HG03575 (cell line): ENCODE results near the gene CLEC4F.

Experiments
- ATAC-seq: cut with Tn5 transposase; IDR thresholded peaks from one replicate; pipeline ENCODE4 v1.9.1; 2021; ENCODE audit not compliant: unreplicated experiment, insufficient number of reproducible peaks, low FRiP score; ENCODE audit errors: extremely low read depth

Gene CLEC4F, protein sequence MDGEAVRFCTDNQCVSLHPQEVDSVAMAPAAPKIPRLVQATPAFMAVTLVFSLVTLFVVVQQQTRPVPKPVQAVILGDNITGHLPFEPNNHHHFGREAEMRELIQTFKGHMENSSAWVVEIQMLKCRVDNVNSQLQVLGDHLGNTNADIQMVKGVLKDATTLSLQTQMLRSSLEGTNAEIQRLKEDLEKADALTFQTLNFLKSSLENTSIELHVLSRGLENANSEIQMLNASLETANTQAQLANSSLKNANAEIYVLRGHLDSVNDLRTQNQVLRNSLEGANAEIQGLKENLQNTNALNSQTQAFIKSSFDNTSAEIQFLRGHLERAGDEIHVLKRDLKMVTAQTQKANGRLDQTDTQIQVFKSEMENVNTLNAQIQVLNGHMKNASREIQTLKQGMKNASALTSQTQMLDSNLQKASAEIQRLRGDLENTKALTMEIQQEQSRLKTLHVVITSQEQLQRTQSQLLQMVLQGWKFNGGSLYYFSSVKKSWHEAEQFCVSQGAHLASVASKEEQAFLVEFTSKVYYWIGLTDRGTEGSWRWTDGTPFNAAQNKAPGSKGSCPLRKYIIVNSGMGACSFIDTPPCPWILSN

DNA sequence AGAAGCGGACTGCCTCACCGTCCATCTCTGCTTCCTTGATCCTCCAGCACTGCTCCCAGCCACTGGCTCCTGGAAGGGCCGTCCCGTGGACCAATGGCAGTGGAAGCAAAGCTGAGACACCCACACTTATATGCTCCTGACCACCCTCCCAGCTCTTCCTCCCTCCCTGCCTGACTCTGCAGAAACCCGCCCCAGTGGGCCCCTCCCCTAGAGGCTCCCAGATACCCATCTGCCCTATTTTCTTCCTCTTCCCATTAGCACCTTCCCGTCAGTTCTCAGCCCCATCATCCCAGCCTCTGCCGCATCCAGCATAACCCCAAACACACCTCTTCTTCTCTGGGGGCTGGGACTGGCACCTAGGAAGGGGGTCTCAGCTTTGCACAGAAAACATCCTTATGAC lies at the start of gene CLEC4F:
Gene CLEC4F (minus strand): TSS at position 101 of the 400 bp plus-strand sequence. CDS start 76 bp downstream, at position 25.
- ATAC-seq: no peak

DNA sequence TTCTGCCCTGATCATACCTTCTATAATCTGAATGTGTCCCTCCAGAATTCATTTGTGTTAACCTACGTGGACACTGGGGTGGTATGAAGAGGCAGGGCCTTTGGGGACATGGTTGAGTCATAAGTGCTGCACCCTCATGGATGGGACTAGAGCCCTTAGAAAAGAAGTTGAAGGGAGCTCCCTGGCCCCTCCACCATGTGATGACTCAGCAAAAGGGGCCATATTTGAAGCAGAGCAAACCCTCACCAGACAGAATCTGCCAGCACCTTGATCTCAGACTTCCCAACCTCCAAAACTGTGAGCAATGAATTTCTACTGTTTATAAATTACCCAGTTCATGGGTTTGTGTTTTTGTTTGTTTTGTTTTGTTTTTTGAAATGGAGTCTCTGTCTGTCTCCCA lies 48.6 kb upstream of the CLEC4F start:
- ATAC-seq: no peak

DNA sequence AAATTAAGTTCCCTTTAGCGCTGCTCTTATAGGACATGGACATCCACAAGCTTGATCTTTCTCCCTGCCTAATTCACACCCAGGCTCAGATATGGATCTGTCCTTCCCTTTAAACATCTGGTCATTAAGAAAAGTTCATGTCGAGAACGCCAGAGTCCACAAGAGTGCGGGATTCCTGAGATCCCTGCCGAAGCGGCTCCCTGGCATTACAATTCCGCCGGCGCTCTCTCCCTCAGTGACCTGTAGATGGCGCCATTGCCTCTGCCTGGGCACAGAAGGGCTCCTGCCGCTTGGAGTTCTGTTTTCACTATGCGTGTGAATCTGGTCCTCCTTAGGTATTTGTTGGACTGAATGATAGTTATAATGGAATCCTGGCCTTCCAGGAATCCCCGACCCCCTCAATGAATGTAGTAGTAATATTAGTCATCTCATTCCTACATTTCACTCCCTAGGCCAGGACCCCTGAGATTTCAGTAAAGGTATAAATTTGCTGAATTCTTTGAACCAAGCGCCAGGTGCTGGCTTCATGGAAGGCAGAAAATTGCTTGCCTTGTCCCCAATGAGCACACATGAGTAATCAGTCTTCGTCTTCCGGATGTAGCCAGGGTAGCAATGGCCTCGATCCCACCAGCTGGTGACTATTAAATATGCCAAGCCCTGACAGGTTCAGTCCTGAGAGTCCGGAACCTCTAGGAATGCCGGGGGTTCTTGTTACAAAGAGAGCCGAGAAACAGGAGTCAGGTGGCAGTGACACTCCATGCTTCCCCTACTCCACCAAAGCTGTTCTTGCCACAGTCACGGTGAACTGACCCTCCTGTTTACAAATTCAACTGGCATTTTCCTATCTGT lies 41.6 kb upstream of the CLEC4F start:
- ATAC-seq: no peak

DNA sequence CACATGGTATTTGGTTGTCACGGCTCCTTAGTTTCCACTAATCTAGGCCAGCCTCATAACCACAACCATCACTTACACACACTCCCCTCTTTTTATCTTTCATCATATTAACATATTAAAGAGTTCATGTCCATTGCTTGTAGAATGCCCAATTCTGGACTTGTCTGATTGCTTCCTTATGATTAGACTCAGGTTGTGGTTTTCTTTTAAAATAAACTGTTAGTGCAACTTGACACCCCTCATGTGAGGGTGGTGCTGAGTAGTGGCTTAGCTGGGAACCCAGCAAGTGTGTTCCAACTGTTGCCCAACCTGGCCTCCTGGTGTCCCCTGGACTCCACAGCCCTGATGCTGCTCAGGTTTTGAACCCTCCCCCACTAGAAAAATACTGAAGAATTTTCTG lies 35.3 kb upstream of the CLEC4F start:
- ATAC-seq: no peak

DNA sequence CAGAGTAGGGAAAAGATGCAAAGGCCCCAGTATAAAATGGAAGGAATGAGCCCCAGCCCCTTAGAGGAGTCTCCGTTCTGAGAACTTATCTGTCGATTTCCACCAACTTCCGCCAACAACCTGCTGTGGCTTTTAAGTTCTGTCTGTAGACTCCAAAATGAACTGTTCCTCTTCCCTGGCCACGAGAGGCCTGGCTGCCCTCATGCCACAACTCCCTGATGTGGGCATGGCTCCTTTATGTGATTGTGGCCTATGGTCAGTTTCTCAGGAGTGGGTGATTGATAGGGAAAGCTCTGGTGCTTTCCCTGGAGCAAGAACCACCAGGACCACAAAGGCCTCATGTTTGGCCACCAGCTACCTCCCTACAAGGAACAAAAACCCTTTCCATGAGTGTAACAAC lies 34.0 kb upstream of the CLEC4F start:
- no peak for ATAC-seq

DNA sequence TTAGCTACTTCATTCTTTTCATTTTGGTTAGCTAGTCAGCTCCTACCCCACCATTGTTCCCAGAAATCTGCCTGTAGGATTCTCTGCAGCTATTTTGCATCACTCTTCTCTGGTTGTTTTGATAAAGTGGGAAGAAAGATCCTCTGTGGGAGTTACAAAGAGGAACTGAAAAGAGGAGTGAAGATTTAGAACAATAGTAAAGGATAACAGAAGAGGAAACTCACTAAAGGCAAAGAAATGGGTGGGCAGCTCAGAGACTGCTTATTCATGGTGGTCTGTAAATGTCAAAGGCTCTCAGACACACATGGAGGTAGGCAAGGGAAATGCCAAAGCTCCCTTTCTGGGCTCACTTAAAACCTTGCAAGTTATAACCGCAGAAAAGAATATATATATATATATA lies 32.4 kb upstream of the CLEC4F start:
- no peak for ATAC-seq

DNA sequence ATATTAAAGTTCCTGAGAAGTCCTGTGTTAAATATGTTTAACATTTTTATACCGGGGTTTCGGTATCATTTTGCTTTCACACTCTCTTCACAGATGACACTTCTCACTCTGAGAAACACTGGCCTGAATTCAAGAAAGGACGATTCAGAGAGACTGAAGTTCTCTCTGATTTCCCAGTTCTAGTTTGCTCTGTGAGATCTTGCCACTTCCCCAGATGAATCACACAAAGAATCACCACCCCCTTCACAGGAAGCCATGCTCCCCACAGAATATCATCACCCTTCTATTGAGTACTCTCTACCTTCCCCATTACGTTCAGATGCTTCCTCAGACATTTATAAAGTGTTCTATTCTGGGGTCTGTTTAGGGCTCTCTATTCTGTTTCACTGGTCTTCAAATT lies 31.3 kb upstream of the CLEC4F start:
- ATAC-seq: peak; percentile 43

DNA sequence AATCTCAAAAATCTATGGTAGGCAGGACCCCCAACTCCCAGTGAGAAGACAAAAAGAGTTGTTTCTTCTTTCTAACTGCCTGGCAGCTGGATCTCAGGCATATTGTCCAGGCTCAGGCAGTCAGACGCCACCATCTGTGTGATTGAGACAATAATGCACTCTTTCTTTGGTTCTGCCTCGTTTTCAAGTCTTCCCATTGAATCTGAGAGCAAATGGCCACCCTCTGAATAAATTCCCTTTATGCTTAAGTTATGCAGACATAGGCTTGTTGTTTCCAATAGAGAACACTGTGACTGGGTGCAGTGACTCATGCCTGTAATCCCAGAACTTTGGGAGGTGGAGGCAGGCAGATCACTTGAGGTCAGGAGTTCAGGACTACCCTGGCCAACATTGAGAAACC lies 30.5 kb upstream of the CLEC4F start:
- no peak for ATAC-seq

DNA sequence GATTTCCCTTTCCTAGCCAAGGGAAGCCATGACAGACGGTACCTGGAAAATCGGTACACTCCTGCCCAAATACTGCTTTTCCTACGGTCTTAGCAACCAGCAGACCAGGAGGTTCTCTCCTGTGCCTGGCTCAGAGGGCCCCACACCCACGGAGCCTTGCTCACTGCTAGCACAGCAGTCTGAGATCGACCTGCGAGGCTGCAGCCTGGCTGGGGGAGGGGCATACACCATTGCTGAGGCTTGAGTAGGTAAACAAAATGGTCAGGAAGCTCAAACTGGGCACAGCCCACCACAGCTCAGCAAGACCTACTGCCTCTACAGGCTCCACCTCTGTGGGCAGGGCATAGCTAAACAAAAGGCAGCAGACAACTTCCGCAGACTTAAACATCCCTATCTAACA lies 22.0 kb upstream of the CLEC4F start:
- no peak for ATAC-seq

DNA sequence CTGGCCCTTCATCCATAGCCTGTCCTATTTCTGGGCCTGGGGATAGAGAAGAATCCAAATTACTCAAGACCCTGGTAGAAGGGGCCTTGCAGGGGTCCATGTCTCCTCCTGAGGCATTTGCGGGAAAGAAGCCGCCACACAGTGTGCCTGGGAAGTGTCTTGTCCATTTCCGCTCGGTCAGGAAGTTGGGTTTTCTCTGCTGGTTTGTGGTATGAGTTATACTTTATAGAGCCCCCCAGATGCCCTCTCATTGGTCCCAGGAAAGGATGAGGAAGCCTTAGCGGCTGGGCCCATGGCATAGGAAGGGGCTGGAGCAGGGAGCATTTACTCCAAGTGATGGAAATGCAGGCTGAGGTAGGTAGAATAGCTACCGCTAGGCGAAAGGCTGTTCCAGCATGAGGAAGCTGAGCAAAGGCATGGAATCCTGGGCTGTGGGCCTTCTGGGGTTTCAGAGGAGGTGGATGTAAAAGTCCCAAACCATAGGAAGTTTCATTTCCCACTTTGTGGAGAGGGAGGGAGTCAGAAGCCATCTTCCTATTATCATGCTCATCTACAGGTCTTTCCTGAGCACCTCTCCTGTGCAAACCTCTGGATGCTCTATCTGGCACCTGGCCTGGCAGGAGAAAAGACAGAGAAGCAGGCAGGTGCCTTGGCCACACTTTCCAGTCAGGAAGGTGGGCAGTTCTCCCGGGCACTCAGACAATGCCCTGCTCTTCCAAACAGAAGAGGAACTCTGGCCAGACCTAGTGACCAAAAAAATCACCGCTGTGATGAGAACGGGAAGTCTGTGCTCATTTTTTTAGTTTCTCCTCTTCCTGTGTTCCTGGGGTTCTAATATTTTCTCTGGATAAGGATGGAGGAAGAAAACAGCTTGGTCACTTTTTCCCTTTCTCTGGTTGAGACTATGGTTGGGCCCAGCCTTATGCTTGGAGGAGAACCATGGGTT lies 17.9 kb upstream of the CLEC4F start:
- no peak for ATAC-seq

DNA sequence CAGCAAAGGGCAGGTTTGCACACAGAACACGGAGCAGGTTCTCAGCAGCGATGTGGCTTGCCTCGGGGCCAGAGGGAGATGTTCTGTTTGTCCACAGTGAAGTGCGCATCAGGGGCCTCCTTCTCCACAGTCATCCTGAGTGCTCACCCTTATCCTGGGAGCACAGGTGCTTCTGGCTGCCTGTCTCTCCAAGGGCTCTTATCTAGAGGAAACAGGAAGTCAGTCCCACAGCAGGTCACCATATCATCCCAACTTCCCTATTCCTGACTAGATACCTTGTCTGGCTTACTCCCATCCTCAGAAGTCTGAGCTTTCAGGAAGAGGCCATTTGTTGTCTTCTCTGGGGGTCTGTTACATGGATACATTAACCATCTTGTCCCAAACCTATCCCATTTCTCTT lies 15.2 kb upstream of the CLEC4F start, which contains the start of gene CD207:
Gene CD207 (minus strand): TSS at position 174 of the 400 bp plus-strand sequence. CDS start 40 bp downstream, at position 134.
- ATAC-seq: no peak

DNA sequence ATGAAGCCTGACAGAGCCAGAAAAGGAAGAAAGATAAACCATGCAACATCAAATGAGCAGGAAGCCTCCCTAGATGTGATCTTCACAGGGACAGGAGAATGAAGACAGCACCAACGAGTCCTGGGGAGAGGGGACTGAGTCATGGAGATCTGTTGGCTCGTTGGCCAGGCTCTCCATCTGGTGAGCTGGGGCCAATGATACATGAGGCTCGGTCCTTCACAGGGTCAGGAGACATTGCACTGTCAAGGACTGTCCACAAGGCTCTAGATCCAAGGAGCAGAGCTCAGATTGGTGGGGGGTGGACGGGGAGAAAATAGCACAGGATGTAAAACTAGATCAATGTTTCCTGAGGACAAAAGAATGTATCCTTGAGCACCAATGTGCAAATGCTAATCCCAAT lies 14.5 kb upstream of the CLEC4F start:
- no peak for ATAC-seq

DNA sequence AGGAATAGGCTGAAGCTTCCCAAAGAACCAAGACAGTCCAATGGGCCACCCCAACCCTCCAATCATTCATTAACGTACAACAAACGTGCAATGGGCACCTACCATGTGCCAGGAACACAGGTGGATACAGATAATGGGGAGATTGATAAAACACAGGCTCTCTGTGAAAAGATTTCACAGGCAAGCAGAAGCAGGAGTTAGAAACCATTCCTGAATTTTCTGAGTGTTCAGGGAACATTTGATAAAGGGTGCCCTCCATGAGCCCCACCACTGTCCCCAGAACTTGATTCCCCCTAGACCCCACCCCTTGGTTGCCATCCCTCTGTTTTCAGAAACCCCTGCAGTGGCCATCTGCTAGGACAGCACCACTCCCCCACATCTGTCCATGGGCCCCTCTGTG lies 13.7 kb upstream of the CLEC4F start:
- no peak for ATAC-seq

DNA sequence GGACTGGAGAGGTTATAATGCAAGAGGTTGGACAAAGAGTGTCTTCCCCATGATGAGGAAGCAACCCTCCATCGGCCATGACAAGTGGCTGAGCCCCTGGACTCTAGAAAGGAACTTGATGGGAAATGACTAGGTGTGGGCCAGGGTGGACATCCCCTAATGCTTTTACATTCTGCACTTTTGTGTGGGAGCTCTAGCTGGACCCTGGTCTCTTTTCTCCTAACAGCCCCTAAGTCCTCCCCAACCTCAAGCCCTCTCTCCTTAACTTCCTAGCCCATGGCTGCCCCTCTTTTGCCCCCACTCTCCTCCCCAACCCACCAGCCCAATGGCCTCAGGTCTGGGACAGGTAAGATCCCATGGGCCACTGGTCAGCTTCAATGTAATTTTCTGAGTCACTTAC lies 12.8 kb upstream of the CLEC4F start:
- ATAC-seq: no peak

DNA sequence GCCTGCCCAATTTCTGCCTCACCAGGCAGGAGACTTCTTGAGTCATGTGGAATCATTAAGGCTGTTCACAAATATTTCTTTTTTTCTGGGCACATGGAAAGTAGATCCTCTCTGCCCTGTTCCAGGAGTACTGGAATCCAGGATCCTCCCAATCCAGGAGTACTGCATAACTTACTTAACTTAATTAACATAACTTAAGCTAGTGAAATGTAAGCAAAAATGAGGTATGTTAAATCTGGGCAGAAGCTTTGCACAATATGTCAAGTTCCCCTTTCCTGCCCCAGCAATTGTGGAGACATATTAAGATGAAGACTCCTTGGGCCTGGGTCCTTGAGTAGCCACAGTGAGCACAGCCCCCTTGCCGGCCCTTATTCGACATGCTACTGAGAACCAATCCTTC lies 12.0 kb upstream of the CLEC4F start:
- no peak for ATAC-seq

DNA sequence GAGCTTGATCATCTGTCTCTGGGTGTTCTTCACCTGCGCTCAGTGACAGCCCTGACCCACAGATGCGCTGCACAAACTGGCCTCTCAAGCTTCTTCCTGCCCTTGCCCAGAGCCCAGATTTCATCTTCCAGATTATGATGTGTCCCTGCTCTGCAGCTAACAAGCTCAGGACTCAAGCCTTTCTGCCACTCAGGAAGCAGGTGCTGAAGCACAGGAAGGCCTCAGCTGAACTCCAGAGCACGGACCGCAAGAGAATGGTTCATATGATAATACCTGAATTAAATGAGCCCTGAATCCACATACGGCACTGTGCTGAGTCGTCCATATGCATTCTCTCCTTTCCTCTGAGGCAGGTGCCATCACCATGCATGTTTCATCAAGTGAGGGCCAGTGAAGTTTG lies 11.5 kb upstream of the CLEC4F start:
- no peak for ATAC-seq

DNA sequence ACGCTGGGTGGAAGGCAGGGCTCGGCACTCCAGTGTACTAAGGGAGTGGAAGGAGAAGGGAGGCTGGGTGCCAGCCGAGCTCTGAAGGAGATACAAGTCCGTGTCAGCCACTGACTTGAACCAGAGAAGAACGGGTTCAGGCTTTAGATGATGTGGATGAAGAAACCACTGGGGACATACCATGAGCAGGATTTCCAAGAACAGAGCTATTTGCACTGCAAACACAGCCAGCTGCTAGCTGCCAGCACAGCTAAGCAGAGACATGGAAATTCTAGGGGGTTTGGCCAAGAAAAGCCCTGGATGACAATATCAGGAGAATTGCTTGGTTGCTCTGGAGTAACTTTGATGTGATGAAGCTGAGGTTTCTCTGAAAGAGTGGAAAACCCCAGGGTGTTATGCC lies 10.0 kb upstream of the CLEC4F start:
- ATAC-seq: no peak

DNA sequence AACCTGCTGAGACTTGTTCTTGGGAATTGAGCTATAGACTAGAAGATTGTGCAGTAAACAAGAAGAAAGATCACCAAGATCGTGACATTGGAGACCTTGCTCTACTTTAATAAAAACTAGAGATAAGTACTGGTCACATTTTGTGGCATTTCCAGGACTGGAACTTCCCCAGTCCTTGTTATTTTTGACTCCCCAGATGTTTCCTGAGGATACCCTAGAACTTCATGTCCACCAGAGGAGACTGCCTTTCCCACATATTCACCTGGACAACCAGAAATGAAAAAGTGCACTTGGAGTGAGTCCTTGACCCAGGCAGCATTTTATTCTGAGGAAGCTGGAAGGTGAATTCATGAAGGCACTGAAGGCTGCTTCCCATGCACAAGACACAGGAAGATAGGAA lies 9.5 kb upstream of the CLEC4F start:
- no peak for ATAC-seq
